Activated naive CD8-positive, alpha-beta T cell (primary cell): ENCODE data around the gene HOMER1.
A peak's percentile ranks its signal among the peaks of the same experiment; 100 is the strongest.

Experiments
- H3K27ac Mint-ChIP-seq: one replicate; pipeline ENCODE4 v1.8.0; 2021; ENCODE audit warnings: mixed read lengths
- H3K27me3 Mint-ChIP-seq: one replicate; pipeline ENCODE4 v1.8.0; 2021; ENCODE audit warnings: mixed read lengths
- H3K36me3 Mint-ChIP-seq: one replicate; pipeline ENCODE4 v1.8.0; 2021; ENCODE audit warnings: mixed read lengths
- H3K4me1 Mint-ChIP-seq: one replicate; pipeline ENCODE4 v1.8.0; 2021; ENCODE audit warnings: low read depth, mixed read lengths
- H3K4me3 Mint-ChIP-seq: one replicate; pipeline ENCODE4 v1.8.0; 2021; ENCODE audit warnings: mild to moderate bottlenecking, mixed read lengths
- H3K9me3 Mint-ChIP-seq: one replicate; pipeline ENCODE4 v1.8.0; 2021; ENCODE audit warnings: low read depth, mixed read lengths

Gene HOMER1

GRCh38 chr5:79436224-79436623 is 77.7 kb downstream of the HOMER1 start:
- Mint-ChIP-seq H3K9me3 (no peaks in the 10 kb centered on the region), H3K4me1 (no peaks in the 10 kb centered on the region), H3K27me3 (no peaks in the 10 kb centered on the region), H3K27ac (no peak overlapping the region), H3K4me3 (no peak overlapping the region), H3K36me3 (peaks cover 14% of the 10 kb centered on the region)

GRCh38 chr5:79430196-79430595 is 83.7 kb downstream of the HOMER1 start:
- Mint-ChIP-seq H3K4me1 (no peaks in the 10 kb centered on the region), H3K4me3 (no peak overlapping the region), H3K36me3 (peaks cover 13% of the 10 kb centered on the region), H3K9me3 (no peaks in the 10 kb centered on the region), H3K27ac (no peak overlapping the region), H3K27me3 (peaks cover 1% of the 10 kb centered on the region)

GRCh38 chr5:79423296-79423695 is 90.6 kb downstream of the HOMER1 start:
- no peak overlapping the region for H3K4me3 Mint-ChIP-seq
- no peaks in the 10 kb centered on the region for H3K9me3 Mint-ChIP-seq
- no peaks in the 10 kb centered on the region for H3K27me3 Mint-ChIP-seq
- peaks cover 12% of the 10 kb centered on the region for H3K36me3 Mint-ChIP-seq
- no peaks in the 10 kb centered on the region for H3K4me1 Mint-ChIP-seq
- no peak overlapping the region for H3K27ac Mint-ChIP-seq

- Mint-ChIP-seq H3K27ac (peak overlapping the region; percentile 36), H3K27me3 (no peaks in the 10 kb centered on the region), H3K36me3 (peaks cover 8% of the 10 kb centered on the region), H3K4me1 (no peaks in the 10 kb centered on the region), H3K4me3 (no peak overlapping the region), H3K9me3 (no peaks in the 10 kb centered on the region)
Observed at GRCh38 chr5:79420248-79420647, 93.7 kb downstream of the HOMER1 start.

- H3K27me3 Mint-ChIP-seq = no peaks in the 10 kb centered on the region
- H3K9me3 Mint-ChIP-seq = no peaks in the 10 kb centered on the region
- no peak overlapping the region for H3K27ac Mint-ChIP-seq
- H3K4me3 Mint-ChIP-seq = no peak overlapping the region
- peaks cover 2% of the 10 kb centered on the region for H3K36me3 Mint-ChIP-seq
- H3K4me1 Mint-ChIP-seq = no peaks in the 10 kb centered on the region
Observed at GRCh38 chr5:79418276-79418675, 95.7 kb downstream of the HOMER1 start.

- Mint-ChIP-seq H3K4me3 (no peak overlapping the region), H3K27me3 (no peaks in the 10 kb centered on the region), H3K9me3 (no peaks in the 10 kb centered on the region), H3K27ac (no peak overlapping the region), H3K36me3 (no peaks in the 10 kb centered on the region), H3K4me1 (no peaks in the 10 kb centered on the region)
Observed at GRCh38 chr5:79417495-79417894, 96.4 kb downstream of the HOMER1 start.

- Mint-ChIP-seq H3K4me1 (no peaks in the 10 kb centered on the region), H3K27me3 (no peaks in the 10 kb centered on the region), H3K9me3 (no peaks in the 10 kb centered on the region), H3K36me3 (no peaks in the 10 kb centered on the region), H3K4me3 (no peak overlapping the region), H3K27ac (no peak overlapping the region)
Observed at GRCh38 chr5:79416499-79416898, 97.4 kb downstream of the HOMER1 start.

- Mint-ChIP-seq H3K27ac (no peak overlapping the region), H3K4me3 (no peak overlapping the region), H3K9me3 (peaks cover 5% of the 10 kb centered on the region), H3K27me3 (no peaks in the 10 kb centered on the region), H3K4me1 (no peaks in the 10 kb centered on the region), H3K36me3 (peaks cover 4% of the 10 kb centered on the region)
Observed at GRCh38 chr5:79413112-79413511, 100.8 kb downstream of the HOMER1 start.

GRCh38 chr5:79408028-79408427 is 105.9 kb downstream of the HOMER1 start:
- peaks cover 19% of the 10 kb centered on the region for H3K36me3 Mint-ChIP-seq
- H3K27ac Mint-ChIP-seq = no peak overlapping the region
- no peaks in the 10 kb centered on the region for H3K27me3 Mint-ChIP-seq
- H3K4me3 Mint-ChIP-seq = no peak overlapping the region
- H3K4me1 Mint-ChIP-seq = no peaks in the 10 kb centered on the region
- H3K9me3 Mint-ChIP-seq = peaks cover 14% of the 10 kb centered on the region

- Mint-ChIP-seq H3K4me3 (no peak overlapping the region), H3K9me3 (peaks cover 14% of the 10 kb centered on the region), H3K27ac (no peak overlapping the region), H3K27me3 (no peaks in the 10 kb centered on the region), H3K36me3 (peaks cover 19% of the 10 kb centered on the region), H3K4me1 (no peaks in the 10 kb centered on the region)
Observed at GRCh38 chr5:79407591-79407990, 106.3 kb downstream of the HOMER1 start.

GRCh38 chr5:79401216-79401615 is 112.7 kb downstream of the HOMER1 start:
- Mint-ChIP-seq H3K9me3 (no peaks in the 10 kb centered on the region), H3K4me3 (no peak overlapping the region)

GRCh38 chr5:79399046-79399445 is 114.9 kb downstream of the HOMER1 start:
- Mint-ChIP-seq H3K36me3 (peaks cover 15% of the 10 kb centered on the region), H3K27ac (no peak overlapping the region), H3K4me3 (no peak overlapping the region), H3K27me3 (no peaks in the 10 kb centered on the region), H3K9me3 (no peaks in the 10 kb centered on the region), H3K4me1 (no peaks in the 10 kb centered on the region)

More at GRCh38 chr5:79401216-79401615, 112.7 kb downstream of the HOMER1 start:
- peaks cover 8% of the 10 kb centered on the region for H3K36me3 Mint-ChIP-seq
- H3K4me1 Mint-ChIP-seq = no peaks in the 10 kb centered on the region
- no peak overlapping the region for H3K27ac Mint-ChIP-seq
- H3K27me3 Mint-ChIP-seq = no peaks in the 10 kb centered on the region

- no peak overlapping the region for H3K4me3 Mint-ChIP-seq
- H3K4me1 Mint-ChIP-seq = no peaks in the 10 kb centered on the region
- H3K36me3 Mint-ChIP-seq = peaks cover 13% of the 10 kb centered on the region
- no peak overlapping the region for H3K27ac Mint-ChIP-seq
- H3K9me3 Mint-ChIP-seq = no peaks in the 10 kb centered on the region
- H3K27me3 Mint-ChIP-seq = no peaks in the 10 kb centered on the region
Observed at GRCh38 chr5:79397080-79397479, 116.9 kb downstream of the HOMER1 start.

GRCh38 chr5:79396265-79396664 is 117.7 kb downstream of the HOMER1 start:
- Mint-ChIP-seq H3K36me3 (peaks cover 13% of the 10 kb centered on the region), H3K9me3 (no peaks in the 10 kb centered on the region), H3K4me1 (no peaks in the 10 kb centered on the region), H3K4me3 (no peak overlapping the region), H3K27me3 (no peaks in the 10 kb centered on the region), H3K27ac (no peak overlapping the region)

- H3K27me3 Mint-ChIP-seq = no peaks in the 10 kb centered on the region
- no peaks in the 10 kb centered on the region for H3K9me3 Mint-ChIP-seq
- H3K36me3 Mint-ChIP-seq = peaks cover 11% of the 10 kb centered on the region
- H3K4me3 Mint-ChIP-seq = no peak overlapping the region
- H3K4me1 Mint-ChIP-seq = no peaks in the 10 kb centered on the region
- H3K27ac Mint-ChIP-seq = no peak overlapping the region
Observed at GRCh38 chr5:79395296-79395695, 118.6 kb downstream of the HOMER1 start.

- H3K4me1 Mint-ChIP-seq = no peaks in the 10 kb centered on the region
- H3K27ac Mint-ChIP-seq = no peak overlapping the region
- H3K9me3 Mint-ChIP-seq = no peaks in the 10 kb centered on the region
- H3K36me3 Mint-ChIP-seq = peaks cover 14% of the 10 kb centered on the region
- H3K4me3 Mint-ChIP-seq = no peak overlapping the region
- H3K27me3 Mint-ChIP-seq = no peaks in the 10 kb centered on the region
Observed at GRCh38 chr5:79392776-79393175, 121.2 kb downstream of the HOMER1 start.
